HL-60 (cell line): ENCODE measurements around the gene DLG1.

Experiments used
- POLR2AphosphoS5 ChIP-seq: IDR thresholded peaks from 2 replicates; pipeline ENCODE4 v1.6.1; 2012; ENCODE audit warnings: low read depth
- SPI1 ChIP-seq: IDR thresholded peaks from 2 replicates; pipeline ENCODE4 v1.6.1; 2012; ENCODE audit warnings: low read depth, mild to moderate bottlenecking, borderline replicate concordance
- TF ChIP-seq, protein P1 (sequence below): IDR thresholded peaks from one replicate; pipeline ENCODE4 v1.5.1; 2011; ENCODE audit warnings: low read length, control low read depth, inconsistent platforms; ENCODE audit not compliant: insufficient read depth
- TF ChIP-seq, protein P2 (sequence below): IDR thresholded peaks from 2 replicates; pipeline ENCODE4 v1.6.1; 2012; ENCODE audit warnings: low read depth; ENCODE audit not compliant: insufficient replicate concordance

DNA sequence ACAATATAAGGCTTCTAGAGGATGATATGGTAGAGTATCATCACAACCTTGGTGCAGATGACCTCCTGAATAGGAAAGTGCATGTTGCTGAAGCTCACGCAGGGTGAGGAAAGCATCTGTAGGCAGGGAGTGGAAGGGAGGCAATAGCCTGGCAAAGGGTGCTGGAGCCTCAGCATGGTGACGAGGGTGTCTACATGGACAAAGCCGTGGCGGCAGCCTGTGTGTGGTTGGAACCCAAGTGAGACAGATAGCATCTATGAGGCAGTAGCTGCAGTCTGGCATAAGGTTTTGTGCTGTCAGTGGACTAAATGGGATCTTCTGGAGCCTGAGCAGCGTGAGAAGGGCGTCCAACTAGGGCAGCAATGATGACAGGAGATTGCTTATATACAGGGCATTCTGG is 132.5 kb downstream of the DLG1 start:
- TF ChIP-seq POLR2AphosphoS5, result no peak
- TF ChIP-seq, protein P1, sequence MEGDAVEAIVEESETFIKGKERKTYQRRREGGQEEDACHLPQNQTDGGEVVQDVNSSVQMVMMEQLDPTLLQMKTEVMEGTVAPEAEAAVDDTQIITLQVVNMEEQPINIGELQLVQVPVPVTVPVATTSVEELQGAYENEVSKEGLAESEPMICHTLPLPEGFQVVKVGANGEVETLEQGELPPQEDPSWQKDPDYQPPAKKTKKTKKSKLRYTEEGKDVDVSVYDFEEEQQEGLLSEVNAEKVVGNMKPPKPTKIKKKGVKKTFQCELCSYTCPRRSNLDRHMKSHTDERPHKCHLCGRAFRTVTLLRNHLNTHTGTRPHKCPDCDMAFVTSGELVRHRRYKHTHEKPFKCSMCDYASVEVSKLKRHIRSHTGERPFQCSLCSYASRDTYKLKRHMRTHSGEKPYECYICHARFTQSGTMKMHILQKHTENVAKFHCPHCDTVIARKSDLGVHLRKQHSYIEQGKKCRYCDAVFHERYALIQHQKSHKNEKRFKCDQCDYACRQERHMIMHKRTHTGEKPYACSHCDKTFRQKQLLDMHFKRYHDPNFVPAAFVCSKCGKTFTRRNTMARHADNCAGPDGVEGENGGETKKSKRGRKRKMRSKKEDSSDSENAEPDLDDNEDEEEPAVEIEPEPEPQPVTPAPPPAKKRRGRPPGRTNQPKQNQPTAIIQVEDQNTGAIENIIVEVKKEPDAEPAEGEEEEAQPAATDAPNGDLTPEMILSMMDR, result no peak
- no peak for TF ChIP-seq SPI1
- TF ChIP-seq, protein P2, sequence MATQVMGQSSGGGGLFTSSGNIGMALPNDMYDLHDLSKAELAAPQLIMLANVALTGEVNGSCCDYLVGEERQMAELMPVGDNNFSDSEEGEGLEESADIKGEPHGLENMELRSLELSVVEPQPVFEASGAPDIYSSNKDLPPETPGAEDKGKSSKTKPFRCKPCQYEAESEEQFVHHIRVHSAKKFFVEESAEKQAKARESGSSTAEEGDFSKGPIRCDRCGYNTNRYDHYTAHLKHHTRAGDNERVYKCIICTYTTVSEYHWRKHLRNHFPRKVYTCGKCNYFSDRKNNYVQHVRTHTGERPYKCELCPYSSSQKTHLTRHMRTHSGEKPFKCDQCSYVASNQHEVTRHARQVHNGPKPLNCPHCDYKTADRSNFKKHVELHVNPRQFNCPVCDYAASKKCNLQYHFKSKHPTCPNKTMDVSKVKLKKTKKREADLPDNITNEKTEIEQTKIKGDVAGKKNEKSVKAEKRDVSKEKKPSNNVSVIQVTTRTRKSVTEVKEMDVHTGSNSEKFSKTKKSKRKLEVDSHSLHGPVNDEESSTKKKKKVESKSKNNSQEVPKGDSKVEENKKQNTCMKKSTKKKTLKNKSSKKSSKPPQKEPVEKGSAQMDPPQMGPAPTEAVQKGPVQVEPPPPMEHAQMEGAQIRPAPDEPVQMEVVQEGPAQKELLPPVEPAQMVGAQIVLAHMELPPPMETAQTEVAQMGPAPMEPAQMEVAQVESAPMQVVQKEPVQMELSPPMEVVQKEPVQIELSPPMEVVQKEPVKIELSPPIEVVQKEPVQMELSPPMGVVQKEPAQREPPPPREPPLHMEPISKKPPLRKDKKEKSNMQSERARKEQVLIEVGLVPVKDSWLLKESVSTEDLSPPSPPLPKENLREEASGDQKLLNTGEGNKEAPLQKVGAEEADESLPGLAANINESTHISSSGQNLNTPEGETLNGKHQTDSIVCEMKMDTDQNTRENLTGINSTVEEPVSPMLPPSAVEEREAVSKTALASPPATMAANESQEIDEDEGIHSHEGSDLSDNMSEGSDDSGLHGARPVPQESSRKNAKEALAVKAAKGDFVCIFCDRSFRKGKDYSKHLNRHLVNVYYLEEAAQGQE, result no peak
